H1 (cell line): ENCODE measurements around the gene PASK. TPM values are rescaled to one million over a fixed set of nuclear protein-coding genes. Genes with fewer than 3 reads are reported as not detected.

Experiments used
- CEBPB ChIP-seq: IDR thresholded peaks from 2 replicates; pipeline ENCODE4 v1.6.1; 2012; ENCODE audit warnings: low read depth, low read length
- CHD1 ChIP-seq: IDR thresholded peaks from 2 replicates; pipeline ENCODE4 v1.6.1; 2012; ENCODE audit warnings: low read depth, low read length, improper control_type of control experiment
- CHD2 ChIP-seq: IDR thresholded peaks from 2 replicates; pipeline ENCODE4 v1.6.1; 2012; ENCODE audit warnings: low read length, improper control_type of control experiment
- CTBP2 ChIP-seq: IDR thresholded peaks from 2 replicates; pipeline ENCODE4 v1.7.0; 2011; ENCODE audit warnings: borderline replicate concordance, mild to moderate bottlenecking, moderate library complexity, mixed read lengths, low read length; ENCODE audit not compliant: insufficient read depth, insufficient read length
- CTCF ChIP-seq, 3 experiments: IDR thresholded peaks; 1 replicate in 2 of 3; 2 replicates in 1 of 3; pipeline versions ENCODE4 v1.5.1 to v1.6.1; 2011; ENCODE audit warnings: low read length in 3 of 3, mild to moderate bottlenecking in 3 of 3, inconsistent platforms in 2 of 3, low read depth in 1 of 3, moderate library complexity in 1 of 3; ENCODE audit not compliant: insufficient read depth in 1 of 3; ENCODE audit errors: control extremely low read depth in 1 of 3
- FOSL1 ChIP-seq: IDR thresholded peaks from 2 replicates; pipeline ENCODE4 v1.6.1; 2011; ENCODE audit warnings: mild to moderate bottlenecking, low read depth, low read length, moderate library complexity; ENCODE audit not compliant: insufficient read depth
- GABPA ChIP-seq: IDR thresholded peaks from 2 replicates; pipeline ENCODE4 v1.6.1; 2011; ENCODE audit warnings: mild to moderate bottlenecking, low read length, moderate library complexity, borderline replicate concordance; ENCODE audit not compliant: insufficient read depth
- GTF2F1 ChIP-seq: IDR thresholded peaks from 2 replicates; pipeline ENCODE4 v1.6.1; 2012; ENCODE audit warnings: low read depth, low read length, improper control_type of control experiment, borderline replicate concordance
- HDAC6 ChIP-seq: IDR thresholded peaks from one replicate; pipeline ENCODE4 v1.7.1; 2012; ENCODE audit warnings: low read depth, mild to moderate bottlenecking, inconsistent platforms, low read length, moderate library complexity
- MAFK ChIP-seq: IDR thresholded peaks from 2 replicates; pipeline ENCODE4 v1.6.1; 2012; ENCODE audit warnings: low read depth, mild to moderate bottlenecking, improper control_type of control experiment, low read length
- MAX ChIP-seq: IDR thresholded peaks from 2 replicates; pipeline ENCODE4 v1.6.1; 2012; ENCODE audit warnings: inconsistent platforms
- NRF1 ChIP-seq: IDR thresholded peaks from 2 replicates; pipeline ENCODE4 v1.6.1; 2011; ENCODE audit warnings: mild to moderate bottlenecking, low read depth, low read length, improper control_type of control experiment
- POLR2AphosphoS5 ChIP-seq: IDR thresholded peaks from 2 replicates; pipeline ENCODE4 v1.6.1; 2011; ENCODE audit warnings: low read depth, low read length
- RBBP5 ChIP-seq: IDR thresholded peaks from 2 replicates; pipeline ENCODE4 v1.7.1; 2012; ENCODE audit warnings: low read depth, mild to moderate bottlenecking, inconsistent platforms, low read length, moderate library complexity, borderline replicate concordance
- RFX5 ChIP-seq: IDR thresholded peaks from 2 replicates; pipeline ENCODE4 v1.6.1; 2011; ENCODE audit warnings: low read depth, low read length, improper control_type of control experiment, borderline replicate concordance
- SIN3A ChIP-seq, 2 experiments: IDR thresholded peaks in 1 of 2; conservative IDR thresholded peaks in 1 of 2; 2 replicates each; pipeline ENCODE4 v1.6.1; 2011 to 2012; ENCODE audit warnings: low read length in 2 of 2, improper control_type of control experiment in 1 of 2, low read depth in 1 of 2, mild to moderate bottlenecking in 1 of 2
- SIRT6 ChIP-seq: IDR thresholded peaks from one replicate; pipeline ENCODE4 v1.7.1; 2012; ENCODE audit warnings: low read length, inconsistent platforms
- SRF ChIP-seq: IDR thresholded peaks from 2 replicates; pipeline ENCODE4 v1.6.1; 2011; ENCODE audit warnings: mild to moderate bottlenecking, low read depth, low read length, moderate library complexity
- TAF1 ChIP-seq: IDR thresholded peaks from 2 replicates; pipeline ENCODE4 v1.6.1; 2011; ENCODE audit warnings: mild to moderate bottlenecking, low read depth, low read length
- TEAD4 ChIP-seq: IDR thresholded peaks from 2 replicates; pipeline ENCODE4 v1.6.1; 2012; ENCODE audit warnings: low read depth, low read length, inconsistent platforms, mixed read lengths
- USF2 ChIP-seq: IDR thresholded peaks from 2 replicates; pipeline ENCODE4 v1.6.1; 2011; ENCODE audit warnings: low read length, improper control_type of control experiment
- polyA plus RNA-seq, 7 experiments: library from polyadenylated mRNA; depleted of rRNA in 3 of 7; stranded (reverse) in 5 of 7; unstranded in 2 of 7; fragments of >200 nt in 5 of 7; fragments of 200-250 nt in 2 of 7; gene quantifications; 1 replicate in 5 of 7; 2 replicates in 1 of 7; 4 replicates in 1 of 7; pipeline versions ENCODE4 v1.2.1 to v1.2.3, GENCODE V29; 2011 to 2013; ENCODE audit warnings: missing spikeins in 2 of 7, mixed read lengths in 2 of 7
- total RNA-seq: library from RNA; stranded (reverse); fragmentation: NEBNext Ultra II Directional; extraction: Animal tissue kit (Norgen Biotek cat#: 25700); gene quantifications from 2 replicates; pipeline ENCODE4 v1.2.1, GENCODE V29; 2021

PASK gene
- total and polyA plus RNA-seq, 2 of the 8 experiments (the other 6 are each of a cell fraction or from before 2014, with no cell fraction given): 20.5 to 66.1 TPM

GRCh38 chr2:241102239-241102803 is 47.0 kb downstream of the PASK start, which contains the start of gene MTERF4 (continued):
- TF ChIP-seq RFX5 (no peak), CHD1 (no peak), CTCF (IDR thresholded peaks at IDR 0.05; ENCODE audit: control extremely low read depth in 1 of 3, insufficient read depth in 1 of 3, low read depth in 1 of 3, low read length in 3 of 3) (peak in 1 of 3 experiments; percentile 0; a peak in 1 of 4 replicates), TEAD4 (peak; percentile 42; the same call in 1 of the 2 replicates), RBBP5 (peak; percentile 85; the same call in 1 of the 2 replicates), SIN3A (conservative IDR thresholded peaks at IDR 0.05 in 1 of 2, IDR thresholded peaks at IDR 0.05 in 1 of 2; ENCODE audit: low read depth in 1 of 2, low read length in 2 of 2) (peak; percentile 93 to 98; a peak in 3 of 4 replicates), CTBP2 (no peak), SIRT6 (no peak), HDAC6 (no peak), NRF1 (no peak), SRF (peak; percentile 62), FOSL1 (no peak), GABPA (peak; percentile 100), GTF2F1 (0 out of 2 replicates have a peak, but pooled peaks have one; percentile 54), POLR2AphosphoS5 (peak; percentile 85), CHD2 (0 out of 2 replicates have a peak, but pooled peaks have one; percentile 22), MAFK (no peak), CEBPB (no peak), USF2 (no peak), MAX (peak; percentile 86), TAF1 (peak; percentile 91)
